GM12878 (cell line): ENCODE measurements around the gene CAT.

Experiments used
- CBX3 ChIP-seq: fragments of 200-600 bp; sonication (generic); IDR thresholded peaks from 2 replicates; pipeline ENCODE4 v1.6.1; 2016; ENCODE audit warnings: low read depth, borderline replicate concordance
- KDM1A ChIP-seq: fragments of 200-600 bp; sonication (generic); IDR thresholded peaks from 2 replicates; pipeline ENCODE4 v1.6.1; 2016; ENCODE audit warnings: borderline replicate concordance
- NFIC ChIP-seq: IDR thresholded peaks from 2 replicates; pipeline ENCODE4 v1.6.1; 2012; ENCODE audit warnings: low read depth, mild to moderate bottlenecking, inconsistent platforms, low read length, moderate library complexity
- NRF1 ChIP-seq: conservative IDR thresholded peaks from 2 replicates; pipeline ENCODE4 v1.6.1; 2011; ENCODE audit warnings: mild to moderate bottlenecking, low read depth, low read length, improper control_type of control experiment
- RCOR1 ChIP-seq: conservative IDR thresholded peaks from 2 replicates; pipeline ENCODE4 v1.6.1; 2012; ENCODE audit warnings: low read depth, low read length, improper control_type of control experiment
- TCF3 ChIP-seq: IDR thresholded peaks from 2 replicates; pipeline ENCODE4 v1.6.1; 2012; ENCODE audit warnings: low read depth, mild to moderate bottlenecking, low read length, borderline replicate concordance; ENCODE audit not compliant: insufficient read depth
- TF ChIP-seq, protein P1 (sequence below): fragments of 450-650 bp; formaldehyde crosslinking; IDR thresholded peaks from 2 replicates; pipeline ENCODE4 v1.5.0; 2022; ENCODE audit warnings: mild to moderate bottlenecking, missing genetic modification characterization

DNA sequence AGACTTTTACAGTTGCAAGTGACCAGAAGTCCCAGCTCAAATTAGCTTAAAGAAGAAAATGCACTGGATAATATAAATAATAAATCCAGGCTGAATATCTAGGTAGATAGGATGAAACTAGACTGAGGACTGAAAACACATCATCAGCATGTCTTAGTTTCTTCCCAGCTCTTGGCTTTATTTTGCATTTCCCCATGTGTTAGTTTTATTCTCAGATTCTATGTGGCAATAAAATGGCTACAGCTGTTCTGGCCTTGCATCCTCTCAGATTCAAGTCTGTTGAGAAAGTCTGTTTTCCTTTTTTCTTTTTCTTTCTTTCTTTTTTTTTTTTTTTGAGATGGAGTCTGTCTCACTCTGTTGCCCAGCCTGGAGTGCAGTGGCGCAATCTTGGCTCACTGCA is 22.6 kb upstream of the CAT start:
- TF ChIP-seq TCF3 (no peak), NRF1 (no peak), RCOR1 (no peak), KDM1A (no peak), CBX3 (no peak), NFIC (no peak)
- TF ChIP-seq, protein P1, sequence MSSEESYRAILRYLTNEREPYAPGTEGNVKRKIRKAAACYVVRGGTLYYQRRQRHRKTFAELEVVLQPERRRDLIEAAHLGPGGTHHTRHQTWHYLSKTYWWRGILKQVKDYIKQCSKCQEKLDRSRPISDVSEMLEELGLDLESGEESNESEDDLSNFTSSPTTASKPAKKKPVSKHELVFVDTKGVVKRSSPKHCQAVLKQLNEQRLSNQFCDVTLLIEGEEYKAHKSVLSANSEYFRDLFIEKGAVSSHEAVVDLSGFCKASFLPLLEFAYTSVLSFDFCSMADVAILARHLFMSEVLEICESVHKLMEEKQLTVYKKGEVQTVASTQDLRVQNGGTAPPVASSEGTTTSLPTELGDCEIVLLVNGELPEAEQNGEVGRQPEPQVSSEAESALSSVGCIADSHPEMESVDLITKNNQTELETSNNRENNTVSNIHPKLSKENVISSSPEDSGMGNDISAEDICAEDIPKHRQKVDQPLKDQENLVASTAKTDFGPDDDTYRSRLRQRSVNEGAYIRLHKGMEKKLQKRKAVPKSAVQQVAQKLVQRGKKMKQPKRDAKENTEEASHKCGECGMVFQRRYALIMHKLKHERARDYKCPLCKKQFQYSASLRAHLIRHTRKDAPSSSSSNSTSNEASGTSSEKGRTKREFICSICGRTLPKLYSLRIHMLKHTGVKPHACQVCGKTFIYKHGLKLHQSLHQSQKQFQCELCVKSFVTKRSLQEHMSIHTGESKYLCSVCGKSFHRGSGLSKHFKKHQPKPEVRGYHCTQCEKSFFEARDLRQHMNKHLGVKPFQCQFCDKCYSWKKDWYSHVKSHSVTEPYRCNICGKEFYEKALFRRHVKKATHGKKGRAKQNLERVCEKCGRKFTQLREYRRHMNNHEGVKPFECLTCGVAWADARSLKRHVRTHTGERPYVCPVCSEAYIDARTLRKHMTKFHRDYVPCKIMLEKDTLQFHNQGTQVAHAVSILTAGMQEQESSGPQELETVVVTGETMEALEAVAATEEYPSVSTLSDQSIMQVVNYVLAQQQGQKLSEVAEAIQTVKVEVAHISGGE: no peak
